Heart right ventricle (tissue), 16 donors: Measurements from ENCODE around the gene PLEKHS1. TPM values are rescaled to one million over a fixed set of nuclear protein-coding genes. Genes with fewer than 3 reads are reported as not detected.
"Not testable (repeated sequence)": the region's sequence is repeated elsewhere in the genome, so short reads cannot be mapped to it uniquely, and the experiment has no call there.

ENCODE experiments used
- ATAC-seq, 8 donors: fragments of 200-7000 bp; cut with Tn5 transposase; one replicate each; pipeline ENCODE4 v1.9.1; 2020; ENCODE audit warnings: mild to moderate bottlenecking in 8 of 8, moderate library complexity in 8 of 8, moderate number of reproducible peaks in 1 of 8
- DNase-seq, 2 donors: peaks; one replicate each; pipeline ENCODE4 v3.0.0-alpha.2; 2020
- H3K27ac ChIP-seq, 10 donors: fragments of 200-600 bp; sonication (generic) in 2 of 10; one replicate each; pipeline versions ENCODE4 v1.5.0 to v1.8.0; 2020 to 2022; ENCODE audit warnings: mild to moderate bottlenecking in 3 of 10
- H3K27me3 ChIP-seq, 7 donors: fragments of 200-600 bp; one replicate each; pipeline ENCODE4 v1.8.0; 2021 to 2022; ENCODE audit warnings: mild to moderate bottlenecking in 2 of 7
- H3K36me3 ChIP-seq, 9 donors: fragments of 200-600 bp; sonication (generic) in 1 of 9; one replicate each; pipeline versions ENCODE4 v1.5.0 to v1.8.0; 2020 to 2022; ENCODE audit warnings: mild to moderate bottlenecking in 2 of 9
- H3K4me1 ChIP-seq, 9 donors: fragments of 200-600 bp; sonication (generic) in 1 of 9; one replicate each; pipeline versions ENCODE4 v1.5.0 to v1.8.0; 2020 to 2022; ENCODE audit warnings: mild to moderate bottlenecking in 4 of 9
- H3K4me3 ChIP-seq, 10 donors: fragments of 200-600 bp; sonication (generic) in 2 of 10; one replicate each; pipeline versions ENCODE4 v1.5.0 to v1.8.0; 2020 to 2022; ENCODE audit warnings: mild to moderate bottlenecking in 7 of 10, moderate library complexity in 2 of 10
- H3K9me3 ChIP-seq, 11 donors: fragments of 200-600 bp in 10 of 11; sonication (generic) in 2 of 11; one replicate each; pipeline versions ENCODE4 v1.5.0 to v1.8.0; 2013 to 2022; ENCODE audit warnings: mild to moderate bottlenecking in 2 of 11, control low read depth in 1 of 11, moderate library complexity in 1 of 11
- WGBS, 2 donors: extraction: QIAGEN DNeasy Blood & Tissue Kit; methylation state at CpG; one replicate each; pipeline ENCODE4 v1.1.7; 2013; ENCODE audit warnings: inconsistent platforms in 1 of 2; 5-methylcytosine and 5-hydroxymethylcytosine counted together
- intact Hi-C, 10 donors: fragments of 100-400 bp; cut with DNase I; formaldehyde crosslinking; loops; one replicate each; pipeline versions ENCODE4 v1.11.1 to v1.14.2; 2022
- polyA plus RNA-seq, 2 donors: library from polyadenylated mRNA; stranded (reverse); fragments of 200-250 nt; gene quantifications; one replicate each; pipeline ENCODE4 v1.2.3, GENCODE V29; 2013
- total RNA-seq, 10 donors: library from RNA; stranded (reverse); fragmentation: NEBNext Ultra II Directional in 3 of 10; extraction: Animal tissue kit (Norgen Biotek cat#: 25700) in 3 of 10; gene quantifications; one replicate each; pipeline versions ENCODE4 v1.2.1 to v1.2.4, GENCODE V29; 2021 to 2023
- TF ChIP-seq, protein P1 (sequence below), 9 donors: fragments of 200-600 bp; sonication (generic) in 2 of 9; IDR thresholded peaks; one replicate each; pipeline versions ENCODE4 v1.5.0 to v1.8.0; 2021 to 2022; ENCODE audit warnings: antibody characterized with exemption in 9 of 9, mild to moderate bottlenecking in 5 of 9, moderate library complexity in 1 of 9
- donor health status: Arrhythmogenic right ventricular cardiomyopathy.
- donor health status: ischemic (EF 13 %, LVEDD 7.1; RV severe dilation, severe dysfunction).
- donor health status: healthy with polysubstance abuse.
- donor health status: DM: no; HTN: yes; CAD: no.
- donor health status: DM: no; HTN: no; CAD: no.
- donor health status: ischemic (EF 25% LVEDD 6.9; RV normal size, moderate dysfunction).
- donor health status: ischemic (EF 25% LVEDD 5.7; RV mildly dilated, moderate dysfunction).
- donor health status: healthy.
- donor health status: DM: yes; HTN: yes; CAD: no.
- donor health status: Ischemic cardiomyopathy.
- donor health status: ischemic (EF 35%, LVEDD 5.7; RV mildly dilated, moderate dysfunction).
- donor health status: nonischemic (EF 11% LVEDD 7.7; RV severe dilation, severe dysfunction).
- donor health status: DM: yes; HTN: yes; CAD: no.
- donor health status: PGD.
- donor health status: ischemic (EF 29% LVEDD 5.4; RV normal size, mild dysfunction).
- donor health status: nonischemic (EF 23%, LVEDD 6.1; RV moderate dilation, normal function).

PLEKHS1 gene
- total and polyA plus RNA-seq, 12 donors = 0.01 TPM; not detected in 11

DNA sequence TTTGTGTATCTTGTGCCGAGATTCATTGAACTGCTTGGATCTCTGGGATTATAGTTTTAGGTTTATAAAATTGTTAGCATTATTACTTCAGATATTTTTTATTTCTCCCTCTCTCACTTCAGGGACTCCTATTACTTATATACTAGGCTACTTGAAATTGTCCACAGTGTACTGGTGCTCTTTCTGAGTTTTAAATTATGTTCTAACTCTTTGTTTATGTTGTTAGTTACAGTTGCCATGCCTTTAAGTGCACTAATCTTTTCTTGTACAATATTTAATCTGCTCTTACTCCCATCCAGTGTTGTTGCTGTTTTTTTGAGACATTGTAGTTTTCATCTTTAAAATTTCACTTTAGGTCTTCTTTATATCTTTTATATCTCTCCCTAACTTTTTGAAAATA, 13.1 kb downstream of the PLEKHS1 start:
- Histone ChIP-seq H3K9me3 (peaks cover 0 to 16% (median 5%) of the 10 kb centered on the region in 11 donors), H3K4me1 (no peaks in the 10 kb centered on the region), H3K36me3 (no peaks in the 10 kb centered on the region), H3K27ac (no peak overlapping the region), H3K27me3 (peaks cover 0 to 20% (median 0%) of the 10 kb centered on the region in 7 donors), H3K4me3 (no peak overlapping the region)
- intact Hi-C loops = no loop called here
- no peak for DNase-seq
- peak in 2 of 8 donors; percentile 33 to 55 for ATAC-seq
- TF ChIP-seq, protein P1, sequence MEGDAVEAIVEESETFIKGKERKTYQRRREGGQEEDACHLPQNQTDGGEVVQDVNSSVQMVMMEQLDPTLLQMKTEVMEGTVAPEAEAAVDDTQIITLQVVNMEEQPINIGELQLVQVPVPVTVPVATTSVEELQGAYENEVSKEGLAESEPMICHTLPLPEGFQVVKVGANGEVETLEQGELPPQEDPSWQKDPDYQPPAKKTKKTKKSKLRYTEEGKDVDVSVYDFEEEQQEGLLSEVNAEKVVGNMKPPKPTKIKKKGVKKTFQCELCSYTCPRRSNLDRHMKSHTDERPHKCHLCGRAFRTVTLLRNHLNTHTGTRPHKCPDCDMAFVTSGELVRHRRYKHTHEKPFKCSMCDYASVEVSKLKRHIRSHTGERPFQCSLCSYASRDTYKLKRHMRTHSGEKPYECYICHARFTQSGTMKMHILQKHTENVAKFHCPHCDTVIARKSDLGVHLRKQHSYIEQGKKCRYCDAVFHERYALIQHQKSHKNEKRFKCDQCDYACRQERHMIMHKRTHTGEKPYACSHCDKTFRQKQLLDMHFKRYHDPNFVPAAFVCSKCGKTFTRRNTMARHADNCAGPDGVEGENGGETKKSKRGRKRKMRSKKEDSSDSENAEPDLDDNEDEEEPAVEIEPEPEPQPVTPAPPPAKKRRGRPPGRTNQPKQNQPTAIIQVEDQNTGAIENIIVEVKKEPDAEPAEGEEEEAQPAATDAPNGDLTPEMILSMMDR (IDR thresholded peaks at IDR 0.05) = no peak
- 80 to 94% methylated on average over 1 of the region's 1 CpG for WGBS, 2 donors

DNA sequence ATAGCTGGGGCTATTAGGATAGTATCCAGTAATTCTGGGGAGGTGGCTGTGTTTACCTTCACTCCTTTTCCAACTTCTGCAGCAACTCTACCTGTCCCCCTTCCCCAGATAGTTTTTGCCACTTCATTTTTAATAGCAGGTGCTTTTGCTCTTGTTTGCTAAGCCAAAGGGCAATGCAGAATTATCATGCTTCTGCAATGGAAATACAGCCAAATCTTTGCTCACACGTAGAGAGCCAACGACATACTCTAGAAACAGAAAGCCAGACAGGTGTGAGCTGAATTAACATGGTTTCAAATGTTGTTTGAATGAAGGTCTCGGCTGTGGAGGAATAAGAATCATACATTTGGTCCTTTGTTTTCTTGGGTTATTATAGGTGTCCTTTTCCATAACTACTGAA, 14.4 kb downstream of the PLEKHS1 start:
- ATAC-seq = no peak
- peaks cover 0 to 16% (median 5%) of the 10 kb centered on the region in 11 donors for H3K9me3 ChIP-seq
- 56 to 62% methylated on average over 3 of the region's 3 CpGs for WGBS, 2 donors

DNA sequence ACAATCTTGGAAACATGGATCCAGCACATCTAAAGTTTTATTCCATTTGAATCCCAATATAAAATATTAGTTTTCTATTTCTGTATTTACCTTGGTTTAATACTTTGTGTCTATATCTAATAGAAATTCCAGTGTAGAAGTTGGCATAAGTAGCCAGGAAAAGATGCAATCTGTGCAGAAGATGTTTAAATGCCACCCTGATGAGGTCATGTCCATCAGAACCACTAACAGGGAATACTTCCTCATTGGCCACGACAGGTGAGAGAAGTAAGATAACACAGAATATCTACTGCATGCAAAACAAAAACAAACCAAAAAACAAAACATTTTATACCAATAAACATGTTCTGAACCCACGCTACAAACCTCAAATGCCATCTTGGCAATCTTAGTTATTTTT, 15.7 kb downstream of the PLEKHS1 start:
- WGBS, 2 donors = 69 to 75% methylated on average over 2 of the region's 2 CpGs
- Histone ChIP-seq H3K4me3 (no peak overlapping the region), H3K27ac (no peak overlapping the region), H3K4me1 (peaks cover 0 to 5% (median 0%) of the 10 kb centered on the region in 9 donors), H3K9me3 (peaks cover 0 to 16% (median 5%) of the 10 kb centered on the region in 11 donors), H3K27me3 (peaks cover 0 to 21% (median 5%) of the 10 kb centered on the region in 7 donors), H3K36me3 (no peaks in the 10 kb centered on the region)
- ATAC-seq = no peak
- intact Hi-C loops = no loop called here
- TF ChIP-seq, protein P1 (IDR thresholded peaks at IDR 0.05) = no peak
- no peak for DNase-seq

More for the DNA sequence above, 14.4 kb downstream of the PLEKHS1 start:
- intact Hi-C loops = no loop called here
- Histone ChIP-seq H3K36me3 (no peaks in the 10 kb centered on the region), H3K27me3 (peaks cover 0 to 21% (median 0%) of the 10 kb centered on the region in 7 donors), H3K4me3 (no peak overlapping the region), H3K4me1 (peaks cover 0 to 5% (median 0%) of the 10 kb centered on the region in 9 donors), H3K27ac (no peak overlapping the region)
- TF ChIP-seq, protein P1 (IDR thresholded peaks at IDR 0.05) = no peak
- no peak for DNase-seq

DNA sequence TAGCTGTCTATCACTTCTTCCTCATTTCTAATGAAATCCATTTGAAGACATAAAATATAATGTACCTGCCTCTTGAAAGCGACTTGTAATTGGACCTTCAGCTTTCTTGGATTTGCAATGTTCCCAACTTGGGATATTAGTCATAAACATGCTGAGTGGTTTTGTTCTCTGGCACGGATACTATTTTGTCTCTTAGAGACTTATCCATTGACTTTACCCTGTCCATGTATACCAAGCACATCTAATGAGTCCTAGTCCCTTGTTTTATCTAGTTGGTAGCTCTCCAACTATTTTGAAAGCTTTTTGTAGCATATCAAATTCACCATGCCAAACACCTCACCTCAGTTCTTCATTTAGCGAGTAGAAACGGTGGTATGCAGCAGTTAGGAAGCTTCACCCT, 18.9 kb downstream of the PLEKHS1 start:
- Histone ChIP-seq H3K27ac (no peak overlapping the region), H3K36me3 (no peaks in the 10 kb centered on the region), H3K9me3 (no peaks in the 10 kb centered on the region), H3K27me3 (peaks cover 0 to 29% (median 10%) of the 10 kb centered on the region in 7 donors), H3K4me3 (no peak overlapping the region), H3K4me1 (peaks cover 0 to 5% (median 0%) of the 10 kb centered on the region in 9 donors)
- TF ChIP-seq, protein P1 (IDR thresholded peaks at IDR 0.05) = no peak
- intact Hi-C loops = no loop called here
- DNase-seq (no peak), ATAC-seq (peak in 5 of 8 donors; percentile 28 to 83 (median 64))
- WGBS, 2 donors = 45 to 51% methylated on average over 4 of the region's 4 CpGs

DNA sequence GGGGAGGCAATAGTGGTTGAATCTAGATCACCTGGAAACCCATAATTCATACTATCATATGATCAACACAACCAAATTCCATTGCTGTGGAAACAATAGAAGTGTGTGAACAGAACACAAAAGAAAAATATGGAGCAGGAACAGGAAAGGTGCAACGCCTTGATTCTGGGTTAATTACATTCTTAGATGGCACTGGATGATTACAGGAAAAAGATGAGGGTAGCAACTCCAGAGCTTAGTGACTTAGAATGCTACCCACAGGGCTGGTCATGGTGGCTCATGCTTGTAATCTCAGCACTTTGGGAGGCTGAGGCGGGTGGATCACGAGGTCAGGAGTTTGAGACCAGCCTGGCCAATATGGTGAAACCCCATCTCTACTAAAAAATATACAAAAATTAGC, 19.6 kb downstream of the PLEKHS1 start:
- H3K27ac ChIP-seq, DNase-seq, H3K4me1 ChIP-seq, H3K9me3 ChIP-seq, intact Hi-C loops, H3K36me3 ChIP-seq, ATAC-seq, H3K4me3 ChIP-seq: not testable (repeated sequence)
- WGBS, 2 donors = 69 to 89% methylated on average over 3 of the region's 3 CpGs
- H3K27me3 ChIP-seq = peaks cover 0 to 34% (median 10%) of the 10 kb centered on the region in 7 donors
